CD14-positive monocyte (primary cell): ENCODE data around the gene GNAL. TPM values are rescaled to one million over a fixed set of nuclear protein-coding genes. Genes with fewer than 3 reads are reported as not detected.
A peak's percentile ranks its signal among the peaks of the same experiment; 100 is the strongest.
"Not testable (repeated sequence)": the region's sequence is repeated elsewhere in the genome, so short reads cannot be mapped to it uniquely, and the experiment has no call there.

ENCODE experiments used
- DNase-seq, 3 donors: peaks; one replicate each; pipeline ENCODE4 v3.0.0-alpha.2; 2011 to 2022
- H2AFZ ChIP-seq: 2 replicates; pipeline ENCODE4 v1.6.0; 2012; ENCODE audit warnings: mild to moderate bottlenecking, low read depth, low read length, inconsistent platforms; ENCODE audit not compliant: insufficient read depth, poor library complexity, severe bottlenecking
- H3K27ac ChIP-seq, 2 donors: 1 replicate in 1 of 2; 2 replicates in 1 of 2; pipeline ENCODE4 v1.5.1; 2012 to 2013; ENCODE audit warnings: low read length in 2 of 2, control low read depth in 1 of 2, inconsistent platforms in 1 of 2, low read depth in 1 of 2, mild to moderate bottlenecking in 1 of 2
- H3K27me3 ChIP-seq, 2 donors: one replicate each; pipeline versions ENCODE4 v1.6.0 to v1.6.1; 2011 to 2013; ENCODE audit warnings: low read length in 2 of 2; ENCODE audit not compliant: control insufficient read depth in 2 of 2, insufficient read depth in 2 of 2
- H3K36me3 ChIP-seq, 2 donors: replicated peaks in 1 of 2; 1 replicate in 1 of 2; 2 replicates in 1 of 2; pipeline versions ENCODE4 v1.5.1 to v1.6.1; 2012 to 2013; ENCODE audit warnings: low read length in 2 of 2, control low read depth in 1 of 2, inconsistent platforms in 1 of 2, mild to moderate bottlenecking in 1 of 2; ENCODE audit not compliant: insufficient read depth in 2 of 2, control insufficient read depth in 1 of 2
- H3K4me1 ChIP-seq, 2 donors: 1 replicate in 1 of 2; 2 replicates in 1 of 2; pipeline versions ENCODE4 v1.5.1 to v1.6.1; 2012 to 2013; ENCODE audit warnings: low read length in 2 of 2, control low read depth in 1 of 2, inconsistent platforms in 1 of 2, mild to moderate bottlenecking in 1 of 2, moderate library complexity in 1 of 2; ENCODE audit not compliant: insufficient read depth in 2 of 2, control insufficient read depth in 1 of 2
- H3K4me2 ChIP-seq: replicated peaks from 2 replicates; pipeline ENCODE3; 2012; ENCODE audit warnings: low read length, moderate library complexity, mild to moderate bottlenecking; ENCODE audit not compliant: poor library complexity, severe bottlenecking; ENCODE audit errors: extremely low read depth
- H3K4me3 ChIP-seq, 3 experiments: fragments of 200-600 bp in 1 of 3; sonication (generic) in 1 of 3; replicated peaks in 1 of 3; 1 replicate in 2 of 3; 2 replicates in 1 of 3; pipeline ENCODE4 v1.5.1; 2011 to 2013; ENCODE audit warnings: low read length in 3 of 3, mild to moderate bottlenecking in 3 of 3, control low read depth in 2 of 3, low read depth in 2 of 3, inconsistent platforms in 1 of 3, moderate library complexity in 1 of 3
- H3K79me2 ChIP-seq: 2 replicates; pipeline ENCODE4 v1.6.0; 2012; ENCODE audit warnings: mild to moderate bottlenecking, control low read depth, inconsistent platforms, low read length, moderate library complexity; ENCODE audit not compliant: insufficient read depth
- H3K9ac ChIP-seq: 2 replicates; pipeline ENCODE4 v1.6.0; 2017; ENCODE audit warnings: low read length, mild to moderate bottlenecking; ENCODE audit not compliant: insufficient read depth, poor library complexity, severe bottlenecking
- H3K9me3 ChIP-seq, 2 donors: replicated peaks in 1 of 2; 1 replicate in 1 of 2; 2 replicates in 1 of 2; pipeline versions ENCODE4 v1.5.1 to v1.6.1; 2012 to 2013; ENCODE audit warnings: low read length in 2 of 2, control low read depth in 1 of 2; ENCODE audit not compliant: control insufficient read depth in 1 of 2, insufficient read depth in 1 of 2
- H4K20me1 ChIP-seq: 2 replicates; pipeline ENCODE4 v1.6.0; 2012; ENCODE audit warnings: mild to moderate bottlenecking, low read length, control low read depth, moderate library complexity; ENCODE audit not compliant: insufficient read depth
- H3K27ac Mint-ChIP-seq, 7 donors: one replicate each; pipeline ENCODE4 v1.8.0; 2020; ENCODE audit warnings: mild to moderate bottlenecking in 7 of 7, mixed read lengths in 7 of 7, moderate library complexity in 6 of 7, inconsistent platforms in 2 of 7
- H3K27me3 Mint-ChIP-seq, 3 donors: one replicate each; pipeline ENCODE4 v1.8.0; 2021 to 2022; ENCODE audit warnings: low read depth in 3 of 3, mild to moderate bottlenecking in 3 of 3, mixed read lengths in 3 of 3, moderate library complexity in 3 of 3, inconsistent platforms in 1 of 3
- H3K36me3 Mint-ChIP-seq, 2 donors: one replicate each; pipeline ENCODE4 v1.8.0; 2020; ENCODE audit warnings: mixed read lengths in 2 of 2, inconsistent platforms in 1 of 2, mild to moderate bottlenecking in 1 of 2
- H3K4me1 Mint-ChIP-seq: one replicate; pipeline ENCODE4 v1.8.0; 2020; ENCODE audit warnings: mild to moderate bottlenecking, mixed read lengths
- H3K4me3 Mint-ChIP-seq, 2 donors: one replicate each; pipeline ENCODE4 v1.8.0; 2020; ENCODE audit warnings: mild to moderate bottlenecking in 2 of 2, mixed read lengths in 2 of 2, moderate library complexity in 1 of 2
- H3K9me3 Mint-ChIP-seq, 7 donors: one replicate each; pipeline ENCODE4 v1.8.0; 2020 to 2022; ENCODE audit warnings: mixed read lengths in 7 of 7, mild to moderate bottlenecking in 6 of 7, moderate library complexity in 6 of 7, inconsistent platforms in 2 of 7
- CTCF ChIP-seq: fragments of 200-600 bp; IDR thresholded peaks from one replicate; pipeline ENCODE4 v1.8.0; 2022; ENCODE audit warnings: antibody characterized with exemption, mild to moderate bottlenecking
- WGBS: methylation state at CpG from one replicate; pipeline ENCODE4 v1.1.5; 2013; ENCODE audit warnings: missing lambda C conversion rate; ENCODE audit not compliant: insufficient coverage; 5-methylcytosine and 5-hydroxymethylcytosine counted together
- intact Hi-C, 2 donors: fragments of 100-400 bp; cut with micrococcal nuclease; formaldehyde crosslinking; loops; one replicate each; pipeline versions ENCODE4 v1.15.0 to v1.15.1; 2023
- polyA plus RNA-seq, 3 donors: library from polyadenylated mRNA; depleted of rRNA in 1 of 3; unstranded in 2 of 3; stranded (reverse) in 1 of 3; fragments of 300-500 nt in 2 of 3; fragments of >200 nt in 1 of 3; fragmentation: Illumina TruSeq in 2 of 3; gene quantifications; 1 replicate in 2 of 3; 2 replicates in 1 of 3; pipeline ENCODE4 v1.2.3, GENCODE V29; 2012 to 2021

The GNAL gene
- polyA plus RNA-seq, 3 donors, result 0.01 to 0.03 TPM; not detected in 1

DNA sequence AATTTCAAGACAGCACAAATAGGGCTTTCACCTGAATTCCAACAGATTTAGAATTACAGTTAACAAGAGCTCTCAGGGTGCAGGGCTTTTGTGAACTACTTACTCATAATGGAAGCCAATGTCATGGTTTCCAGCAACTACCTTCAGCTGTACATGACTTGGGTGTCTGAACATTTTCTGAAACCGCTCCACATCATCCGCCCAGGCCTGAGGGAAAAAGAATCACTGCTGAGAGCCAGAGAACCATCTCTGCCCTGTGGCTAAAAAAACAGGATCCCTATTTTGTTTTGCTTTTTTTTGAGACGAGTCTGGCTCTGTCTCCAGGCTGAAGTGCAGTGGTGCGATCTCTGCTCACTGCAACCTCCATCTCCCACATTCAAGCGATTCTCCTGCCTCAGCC is 200.2 kb downstream of the GNAL start:
- no peak overlapping the region for H3K4me3 Mint-ChIP-seq
- Histone ChIP-seq H4K20me1 (no peaks in the 10 kb centered on the region), H3K9me3 (no peaks in the 10 kb centered on the region), H2AFZ (no peak overlapping the region), H3K27ac (peak overlapping the region in 1 of 2 donors; percentile 25), H3K36me3 (peaks cover 46 to 65% of the 10 kb centered on the region in 2 donors), H3K4me3 (no peak overlapping the region), H3K27me3 (no peaks in the 10 kb centered on the region), H3K9ac (no peak overlapping the region), H3K4me1 (peaks cover 47 to 49% of the 10 kb centered on the region in 2 donors), H3K79me2 (peaks cover 5% of the 10 kb centered on the region), H3K4me2 (no peak overlapping the region)
- intact Hi-C loops, result no loop called here
- peaks cover 0 to 2% (median 0%) of the 10 kb centered on the region in 7 donors for H3K9me3 Mint-ChIP-seq
- 100% methylated on average over 2 of the region's 5 CpGs for WGBS
- TF ChIP-seq CTCF, result no peak
- H3K4me1 Mint-ChIP-seq, result peaks cover 47% of the 10 kb centered on the region
- H3K36me3 Mint-ChIP-seq, result peaks cover 55 to 75% of the 10 kb centered on the region in 2 donors
- no peak for DNase-seq
- no peak overlapping the region for H3K27ac Mint-ChIP-seq
- no peaks in the 10 kb centered on the region for H3K27me3 Mint-ChIP-seq

DNA sequence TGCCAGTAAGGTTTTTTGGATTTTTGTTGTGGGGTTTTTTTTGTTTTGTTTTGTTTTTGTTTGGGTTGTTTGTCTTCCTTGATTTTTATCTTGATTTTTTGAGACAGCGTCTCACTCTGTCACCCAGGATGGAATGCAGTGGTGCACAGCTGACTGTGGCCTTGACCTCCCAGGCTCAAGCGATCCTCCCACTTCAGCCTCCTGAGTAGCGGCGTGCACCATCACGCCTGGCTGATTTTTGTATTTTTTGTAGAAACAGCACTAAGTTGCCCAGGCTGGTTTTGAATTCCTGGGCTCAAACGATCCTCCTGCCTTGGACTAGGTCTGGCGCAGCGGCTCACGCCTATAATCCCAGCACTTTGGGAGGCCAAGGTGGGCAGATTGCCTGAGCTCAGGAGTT is 202.7 kb downstream of the GNAL start:
- WGBS, result 99% methylated on average over 8 of the region's 9 CpGs
- Histone ChIP-seq H4K20me1 (no peaks in the 10 kb centered on the region), H2AFZ (no peak overlapping the region), H3K4me3 (no peak overlapping the region), H3K27me3 (no peaks in the 10 kb centered on the region), H3K9me3 (no peaks in the 10 kb centered on the region), H3K9ac (no peak overlapping the region), H3K27ac (peak overlapping the region in 1 of 2 donors; percentile 80), H3K4me2 (no peak overlapping the region), H3K36me3 (peaks cover 42 to 69% of the 10 kb centered on the region in 2 donors), H3K4me1 (peaks cover 30 to 33% of the 10 kb centered on the region in 2 donors), H3K79me2 (peaks cover 8% of the 10 kb centered on the region)
- intact Hi-C loops, result no loop called here
- no peak for TF ChIP-seq CTCF
- Mint-ChIP-seq H3K4me1 (peaks cover 35% of the 10 kb centered on the region), H3K27me3 (no peaks in the 10 kb centered on the region), H3K9me3 (peaks cover 0 to 2% (median 0%) of the 10 kb centered on the region in 7 donors), H3K4me3 (no peak overlapping the region), H3K27ac (peak overlapping the region in 2 of 7 donors; percentile 19 to 64), H3K36me3 (peaks cover 58 to 78% of the 10 kb centered on the region in 2 donors)
- no peak for DNase-seq

DNA sequence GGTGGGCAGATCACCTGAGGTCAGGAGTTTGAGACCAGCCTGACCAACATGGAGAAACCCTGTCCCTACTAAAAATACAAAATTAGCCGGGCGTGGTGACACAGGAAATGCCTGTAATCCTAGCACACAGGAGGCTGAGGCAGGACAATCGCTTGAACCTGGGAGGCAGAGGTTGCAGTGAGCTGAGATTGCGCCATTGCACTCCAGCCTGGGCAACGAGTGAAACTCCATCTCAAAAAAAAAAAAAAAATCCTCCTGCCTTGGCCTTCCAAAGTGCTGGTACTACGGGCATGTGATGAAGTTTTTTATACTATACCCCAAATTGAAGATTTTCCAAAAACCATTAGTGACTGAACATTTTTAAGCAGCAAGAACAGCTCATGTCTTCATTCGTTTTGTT is 203.4 kb downstream of the GNAL start:
- H3K79me2 ChIP-seq, H3K4me3 ChIP-seq, H3K9me3 ChIP-seq, DNase-seq, H3K9me3 Mint-ChIP-seq, H2AFZ ChIP-seq, H3K27me3 Mint-ChIP-seq, H3K4me2 ChIP-seq, H3K9ac ChIP-seq, H4K20me1 ChIP-seq, H3K4me3 Mint-ChIP-seq, intact Hi-C loops, H3K27me3 ChIP-seq: not testable (repeated sequence)
- Histone ChIP-seq H3K27ac (peak overlapping the region; percentile 16 to 80), H3K36me3 (peaks cover 38 to 68% of the 10 kb centered on the region in 2 donors), H3K4me1 (peaks cover 30 to 33% of the 10 kb centered on the region in 2 donors)
- Mint-ChIP-seq H3K27ac (peak overlapping the region; percentile 53 to 93 (median 79)), H3K36me3 (peaks cover 58 to 78% of the 10 kb centered on the region in 2 donors), H3K4me1 (peaks cover 35% of the 10 kb centered on the region)
- 8% methylated on average over 3 of the region's 7 CpGs for WGBS
